GM23248 (cell line): ENCODE measurements around the gene RCE1. TPM values are rescaled to one million over a fixed set of nuclear protein-coding genes. Genes with fewer than 3 reads are reported as not detected.

Source experiments
- DNase-seq: peaks from one replicate; pipeline ENCODE4 v3.0.0-alpha.2; 2015
- H2AFZ ChIP-seq: fragments of 200-600 bp; sonication (generic); 2 replicates; pipeline ENCODE4 v1.6.1; 2016; ENCODE audit warnings: antibody characterized with exemption
- H3F3A ChIP-seq: fragments of 200-600 bp; sonication (generic); 2 replicates; pipeline ENCODE4 v1.6.1; 2016; ENCODE audit warnings: mild to moderate bottlenecking, antibody characterized with exemption, mixed run types; ENCODE audit not compliant: insufficient read depth
- H3K27ac ChIP-seq: fragments of 200-600 bp; sonication (generic); 2 replicates; pipeline ENCODE4 v1.5.1; 2016; ENCODE audit warnings: mild to moderate bottlenecking
- H3K27me3 ChIP-seq: fragments of 200-600 bp; sonication (generic); replicated peaks from 2 replicates; pipeline ENCODE4 v1.6.1; 2016; ENCODE audit warnings: mild to moderate bottlenecking; ENCODE audit not compliant: insufficient read depth
- H3K36me3 ChIP-seq: fragments of 200-600 bp; sonication (generic); 2 replicates; pipeline ENCODE4 v1.6.1; 2016; ENCODE audit warnings: low read depth, mild to moderate bottlenecking
- H3K4me1 ChIP-seq: fragments of 200-600 bp; sonication (generic); 2 replicates; pipeline ENCODE4 v1.6.1; 2016; ENCODE audit warnings: mild to moderate bottlenecking; ENCODE audit not compliant: insufficient read depth
- H3K4me2 ChIP-seq: fragments of 200-600 bp; sonication (generic); one replicate; pipeline ENCODE4 v1.6.1; 2016; ENCODE audit warnings: mild to moderate bottlenecking; ENCODE audit not compliant: unreplicated experiment
- H3K4me3 ChIP-seq: fragments of 200-600 bp; sonication (generic); 2 replicates; pipeline ENCODE4 v1.5.1; 2016; ENCODE audit warnings: mild to moderate bottlenecking
- H3K79me2 ChIP-seq: fragments of 200-600 bp; sonication (generic); 2 replicates; pipeline ENCODE4 v1.6.1; 2016; ENCODE audit warnings: mild to moderate bottlenecking; ENCODE audit not compliant: insufficient read depth
- H3K9ac ChIP-seq: fragments of 200-600 bp; sonication (generic); 2 replicates; pipeline ENCODE4 v1.6.1; 2016; ENCODE audit warnings: mild to moderate bottlenecking
- H3K9me2 ChIP-seq: fragments of 200-600 bp; sonication (generic); 2 replicates; pipeline ENCODE4 v1.6.1; 2016; ENCODE audit warnings: mixed run types, mild to moderate bottlenecking, moderate library complexity; ENCODE audit not compliant: insufficient read depth
- H3K9me3 ChIP-seq: fragments of 200-600 bp; sonication (generic); one replicate; pipeline ENCODE4 v1.6.1; 2017; ENCODE audit warnings: low read depth
- H4K20me1 ChIP-seq: fragments of 200-600 bp; sonication (generic); 2 replicates; pipeline ENCODE4 v1.6.0; 2016; ENCODE audit not compliant: insufficient read depth
- EZH2 ChIP-seq: fragments of 200-600 bp; sonication (generic); IDR thresholded peaks from 2 replicates; pipeline ENCODE4 v1.6.1; 2018; ENCODE audit warnings: antibody characterized with exemption, mild to moderate bottlenecking; ENCODE audit not compliant: insufficient read depth, poor library complexity, severe bottlenecking
- EZH2phosphoT487 ChIP-seq: fragments of 200-600 bp; sonication (generic); IDR thresholded peaks from 2 replicates; pipeline ENCODE4 v1.6.1; 2018; ENCODE audit warnings: antibody characterized with exemption, moderate library complexity, mild to moderate bottlenecking, low read depth; ENCODE audit not compliant: insufficient read depth
- WGBS, 2 experiments: methylation state at CpG; one replicate each; pipeline ENCODE4 v1.1.6; 2015 to 2017; ENCODE audit warnings: low lambda C conversion rate in 2 of 2, low coverage in 1 of 2; ENCODE audit errors: missing lambda C conversion rate in 2 of 2; 5-methylcytosine and 5-hydroxymethylcytosine counted together
- in situ Hi-C: fragments of 300-500 bp; cut with MboI; formaldehyde crosslinking; loops from 2 replicates; pipeline ENCODE4 v1.15.0; 2020
- polyA plus RNA-seq: library from polyadenylated mRNA; unstranded; fragments of >200 nt; fragmentation: Nextera tagmentation; extraction: Ambion mirVana; gene quantifications from 2 replicates; pipeline ENCODE4 v1.2.1, GENCODE V29; 2016
- total RNA-seq: library from RNA; depleted of rRNA; stranded (reverse); fragments of >200 nt; shearing (Covaris generic); gene quantifications from 2 replicates; pipeline ENCODE4 v1.2.3, GENCODE V29; 2014

Gene RCE1
- total and polyA plus RNA-seq, 2 experiments from 2014 or later, result 16.6 to 19.2 TPM

GRCh38 chr11:66866007-66866406 lies 22.8 kb downstream of the RCE1 start:
- H3K9me3 ChIP-seq, result no peaks in the 10 kb centered on the region
- no peaks in the 10 kb centered on the region for H3K79me2 ChIP-seq
- no peak overlapping the region for H3K4me2 ChIP-seq
- no peaks in the 10 kb centered on the region for H3K9me2 ChIP-seq
- H3F3A ChIP-seq, result no peaks in the 10 kb centered on the region
- no peak overlapping the region for H3K27ac ChIP-seq
- no peak overlapping the region for H2AFZ ChIP-seq
- no peaks in the 10 kb centered on the region for H3K4me1 ChIP-seq
- DNase-seq, result no peak
- H3K27me3 ChIP-seq, result no peaks in the 10 kb centered on the region
- no peak for TF ChIP-seq EZH2phosphoT487
- TF ChIP-seq EZH2, result no peak
- WGBS, 2 experiments, result 90 to 91% methylated on average over 18 to 23 of the region's 23 CpGs
- no peaks in the 10 kb centered on the region for H4K20me1 ChIP-seq
- no peaks in the 10 kb centered on the region for H3K36me3 ChIP-seq
- H3K9ac ChIP-seq, result no peak overlapping the region
- in situ Hi-C loops, result no loop called here
- no peak overlapping the region for H3K4me3 ChIP-seq

DNA sequence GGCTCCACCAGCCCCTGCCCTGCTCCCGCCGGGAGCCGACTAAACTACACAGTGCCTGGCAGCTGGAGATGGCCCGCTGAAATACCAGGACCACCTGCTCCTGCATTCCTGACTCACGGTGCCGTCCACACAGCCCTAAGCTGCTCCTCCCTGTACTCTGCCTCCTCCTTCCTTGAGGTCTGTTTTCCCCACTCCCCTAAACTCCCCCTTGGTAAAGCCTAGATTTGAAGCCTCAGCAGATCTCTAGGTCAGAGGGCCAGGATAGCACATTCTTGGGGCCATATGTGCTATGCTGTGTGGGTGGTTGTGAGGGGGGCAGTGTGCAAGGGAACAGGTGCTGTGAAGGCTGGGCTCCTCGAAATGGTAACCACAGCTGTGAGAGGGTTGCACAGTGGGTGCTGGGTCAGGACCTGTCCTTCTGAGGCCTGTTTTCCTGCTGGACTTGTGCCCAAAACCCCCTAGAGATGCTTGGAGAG lies 23.3 kb downstream of the RCE1 start:
- no peaks in the 10 kb centered on the region for H3K79me2 ChIP-seq
- no peaks in the 10 kb centered on the region for H3K4me1 ChIP-seq
- no peaks in the 10 kb centered on the region for H3K36me3 ChIP-seq
- H3K9me2 ChIP-seq, result no peaks in the 10 kb centered on the region
- in situ Hi-C loops, result no loop called here
- WGBS, 2 experiments, result 90 to 93% methylated on average over 7 of the region's 7 CpGs
- H2AFZ ChIP-seq, result no peak overlapping the region
- H3K4me2 ChIP-seq, result no peak overlapping the region
- H3F3A ChIP-seq, result no peaks in the 10 kb centered on the region
- H3K9ac ChIP-seq, result no peak overlapping the region
- TF ChIP-seq EZH2 (no peak), EZH2phosphoT487 (no peak)
- H3K27me3 ChIP-seq, result no peaks in the 10 kb centered on the region
- DNase-seq, result no peak
- no peaks in the 10 kb centered on the region for H3K9me3 ChIP-seq
- no peaks in the 10 kb centered on the region for H4K20me1 ChIP-seq
- H3K27ac ChIP-seq, result no peak overlapping the region
- no peak overlapping the region for H3K4me3 ChIP-seq

DNA sequence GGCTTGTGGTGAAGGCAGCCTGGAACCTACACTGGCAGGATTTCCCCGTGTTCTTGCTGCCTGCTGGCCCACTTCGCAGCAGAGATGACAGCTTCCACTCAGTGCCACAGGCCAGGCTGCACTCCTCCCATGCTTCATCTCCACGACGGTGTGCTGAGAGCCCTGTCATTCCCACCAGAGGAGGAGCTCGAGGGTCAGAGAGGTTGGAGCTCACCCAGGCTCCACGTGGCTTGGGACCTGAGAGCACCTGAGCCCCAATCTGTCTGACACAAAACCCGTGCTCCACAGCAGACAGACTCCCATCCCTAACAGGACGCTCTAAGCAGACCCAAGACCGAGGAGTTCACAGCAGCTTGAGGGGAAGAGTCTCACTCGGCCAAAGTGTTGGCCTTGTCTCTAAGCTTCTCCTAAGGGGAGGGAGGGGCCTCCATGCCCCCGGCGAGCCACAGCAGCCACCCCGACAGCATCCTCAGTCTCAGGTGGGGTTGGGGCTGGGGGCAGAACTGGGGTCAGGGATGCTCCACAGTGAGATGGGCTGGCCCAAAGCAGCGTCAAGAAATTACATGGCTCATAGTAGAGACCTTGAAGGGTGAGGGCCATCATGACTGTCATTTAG lies 24.3 kb downstream of the RCE1 start:
- Histone ChIP-seq H3K27ac (no peak overlapping the region), H3K4me2 (no peak overlapping the region), H2AFZ (no peak overlapping the region), H3K79me2 (no peaks in the 10 kb centered on the region), H3K9ac (no peak overlapping the region), H3K27me3 (no peaks in the 10 kb centered on the region), H3K9me3 (no peaks in the 10 kb centered on the region), H3K36me3 (no peaks in the 10 kb centered on the region), H3K9me2 (no peaks in the 10 kb centered on the region), H3K4me1 (no peaks in the 10 kb centered on the region), H4K20me1 (no peaks in the 10 kb centered on the region), H3K4me3 (no peak overlapping the region), H3F3A (no peaks in the 10 kb centered on the region)
- no peak for TF ChIP-seq EZH2phosphoT487
- no peak for TF ChIP-seq EZH2
- 68 to 72% methylated on average over 12 to 14 of the region's 14 CpGs for WGBS, 2 experiments
- in situ Hi-C loops, result no loop called here
- no peak for DNase-seq

GRCh38 chr11:66868082-66868725 lies 25.0 kb downstream of the RCE1 start:
- Histone ChIP-seq H3K4me1 (no peaks in the 10 kb centered on the region), H3K9me3 (no peaks in the 10 kb centered on the region), H3K4me2 (no peak overlapping the region), H3K27ac (no peak overlapping the region), H3K79me2 (no peaks in the 10 kb centered on the region), H3K4me3 (no peak overlapping the region), H3F3A (no peaks in the 10 kb centered on the region), H3K27me3 (no peaks in the 10 kb centered on the region), H3K9me2 (no peaks in the 10 kb centered on the region), H4K20me1 (no peaks in the 10 kb centered on the region), H2AFZ (no peak overlapping the region), H3K36me3 (no peaks in the 10 kb centered on the region), H3K9ac (no peak overlapping the region)
- no peak for DNase-seq
- TF ChIP-seq EZH2phosphoT487 (no peak), EZH2 (no peak)
- WGBS, 2 experiments, result 90 to 94% methylated on average over 13 of the region's 13 CpGs
- in situ Hi-C loops, result no loop called here
